Ishikawa (cell line): ENCODE results near the gene UBIAD1.
A peak's percentile ranks its signal among the peaks of the same experiment; 100 is the strongest.

Source experiments
- CEBPB ChIP-seq: IDR thresholded peaks from 2 replicates; pipeline ENCODE4 v1.6.1; 2012
- EGR1 ChIP-seq: IDR thresholded peaks from 2 replicates; pipeline ENCODE4 v1.6.1; 2012
- RAD21 ChIP-seq: IDR thresholded peaks from 2 replicates; pipeline ENCODE4 v1.6.1; 2012; ENCODE audit warnings: low read depth
- TAF1 ChIP-seq: IDR thresholded peaks from 2 replicates; pipeline ENCODE4 v1.6.1; 2012; ENCODE audit warnings: low read depth, mild to moderate bottlenecking
- TCF12 ChIP-seq: IDR thresholded peaks from 2 replicates; pipeline ENCODE4 v1.6.1; 2012; ENCODE audit warnings: low read depth
- TEAD4 ChIP-seq: IDR thresholded peaks from 2 replicates; pipeline ENCODE4 v1.6.1; 2012
- YY1 ChIP-seq: IDR thresholded peaks from 2 replicates; pipeline ENCODE4 v1.6.1; 2012; ENCODE audit warnings: low read depth
- ZBTB7A ChIP-seq: IDR thresholded peaks from 2 replicates; pipeline ENCODE4 v1.6.1; 2012; ENCODE audit warnings: low read depth
- TF ChIP-seq, protein P1 (sequence below): IDR thresholded peaks from 2 replicates; pipeline ENCODE4 v1.6.1; 2012; ENCODE audit warnings: low read depth, mild to moderate bottlenecking
- TF ChIP-seq, protein P2 (sequence below): IDR thresholded peaks from 2 replicates; pipeline ENCODE4 v1.6.1; 2012

DNA sequence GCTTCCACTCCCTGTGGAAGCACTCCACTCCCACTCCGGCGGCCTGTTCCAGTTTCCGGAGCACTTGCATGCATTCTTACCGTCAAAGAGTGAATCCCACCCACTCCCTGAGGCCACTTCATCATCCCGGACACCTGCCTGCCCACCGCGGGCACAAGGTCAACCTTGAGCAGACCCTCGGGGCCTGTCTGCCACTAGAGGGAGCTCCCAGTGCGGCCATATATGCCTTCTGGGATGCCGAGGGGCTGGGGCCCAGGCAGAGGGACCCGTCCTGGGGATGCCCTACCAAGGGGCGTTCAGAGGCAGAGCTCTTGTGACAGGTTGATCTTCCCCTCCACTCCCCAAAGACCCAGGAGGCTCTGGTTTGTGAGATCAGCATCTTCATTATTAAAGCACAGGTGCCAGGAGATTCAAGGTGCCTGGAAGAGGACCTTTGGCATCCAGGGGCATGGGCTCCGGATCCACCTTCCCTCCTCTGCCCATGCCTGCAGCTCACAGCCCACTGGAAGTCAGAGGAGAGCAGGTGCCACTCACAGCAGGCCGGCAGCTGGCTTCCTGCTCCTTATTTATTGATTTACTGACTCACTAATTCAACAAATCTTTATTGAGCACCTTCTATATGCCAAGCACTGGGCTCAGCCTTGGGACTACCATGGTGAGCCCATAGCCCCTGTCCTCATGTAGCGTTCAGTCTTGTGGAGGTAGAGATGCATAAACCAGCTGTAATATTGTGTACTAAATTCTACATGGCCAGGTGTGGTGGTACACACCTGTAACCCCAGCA, 47.3 kb downstream of the UBIAD1 start:
- no peak for TF ChIP-seq EGR1
- TF ChIP-seq, protein P1, sequence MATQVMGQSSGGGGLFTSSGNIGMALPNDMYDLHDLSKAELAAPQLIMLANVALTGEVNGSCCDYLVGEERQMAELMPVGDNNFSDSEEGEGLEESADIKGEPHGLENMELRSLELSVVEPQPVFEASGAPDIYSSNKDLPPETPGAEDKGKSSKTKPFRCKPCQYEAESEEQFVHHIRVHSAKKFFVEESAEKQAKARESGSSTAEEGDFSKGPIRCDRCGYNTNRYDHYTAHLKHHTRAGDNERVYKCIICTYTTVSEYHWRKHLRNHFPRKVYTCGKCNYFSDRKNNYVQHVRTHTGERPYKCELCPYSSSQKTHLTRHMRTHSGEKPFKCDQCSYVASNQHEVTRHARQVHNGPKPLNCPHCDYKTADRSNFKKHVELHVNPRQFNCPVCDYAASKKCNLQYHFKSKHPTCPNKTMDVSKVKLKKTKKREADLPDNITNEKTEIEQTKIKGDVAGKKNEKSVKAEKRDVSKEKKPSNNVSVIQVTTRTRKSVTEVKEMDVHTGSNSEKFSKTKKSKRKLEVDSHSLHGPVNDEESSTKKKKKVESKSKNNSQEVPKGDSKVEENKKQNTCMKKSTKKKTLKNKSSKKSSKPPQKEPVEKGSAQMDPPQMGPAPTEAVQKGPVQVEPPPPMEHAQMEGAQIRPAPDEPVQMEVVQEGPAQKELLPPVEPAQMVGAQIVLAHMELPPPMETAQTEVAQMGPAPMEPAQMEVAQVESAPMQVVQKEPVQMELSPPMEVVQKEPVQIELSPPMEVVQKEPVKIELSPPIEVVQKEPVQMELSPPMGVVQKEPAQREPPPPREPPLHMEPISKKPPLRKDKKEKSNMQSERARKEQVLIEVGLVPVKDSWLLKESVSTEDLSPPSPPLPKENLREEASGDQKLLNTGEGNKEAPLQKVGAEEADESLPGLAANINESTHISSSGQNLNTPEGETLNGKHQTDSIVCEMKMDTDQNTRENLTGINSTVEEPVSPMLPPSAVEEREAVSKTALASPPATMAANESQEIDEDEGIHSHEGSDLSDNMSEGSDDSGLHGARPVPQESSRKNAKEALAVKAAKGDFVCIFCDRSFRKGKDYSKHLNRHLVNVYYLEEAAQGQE: no peak
- no peak for TF ChIP-seq TEAD4
- no peak for TF ChIP-seq ZBTB7A
- peak; percentile 60 for TF ChIP-seq RAD21
- TF ChIP-seq, protein P2, sequence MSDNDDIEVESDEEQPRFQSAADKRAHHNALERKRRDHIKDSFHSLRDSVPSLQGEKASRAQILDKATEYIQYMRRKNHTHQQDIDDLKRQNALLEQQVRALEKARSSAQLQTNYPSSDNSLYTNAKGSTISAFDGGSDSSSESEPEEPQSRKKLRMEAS: no peak
- no peak for TF ChIP-seq TAF1
- no peak for TF ChIP-seq CEBPB
- no peak for TF ChIP-seq TCF12
- no peak for TF ChIP-seq YY1
